HG03103 (cell line): Measurements from ENCODE around the gene SIPA1L3.

ENCODE experiments used
- ATAC-seq: cut with Tn5 transposase; IDR thresholded peaks from one replicate; pipeline ENCODE4 v1.9.1; 2021; ENCODE audit warnings: low read depth; ENCODE audit not compliant: unreplicated experiment

SIPA1L3 gene

DNA sequence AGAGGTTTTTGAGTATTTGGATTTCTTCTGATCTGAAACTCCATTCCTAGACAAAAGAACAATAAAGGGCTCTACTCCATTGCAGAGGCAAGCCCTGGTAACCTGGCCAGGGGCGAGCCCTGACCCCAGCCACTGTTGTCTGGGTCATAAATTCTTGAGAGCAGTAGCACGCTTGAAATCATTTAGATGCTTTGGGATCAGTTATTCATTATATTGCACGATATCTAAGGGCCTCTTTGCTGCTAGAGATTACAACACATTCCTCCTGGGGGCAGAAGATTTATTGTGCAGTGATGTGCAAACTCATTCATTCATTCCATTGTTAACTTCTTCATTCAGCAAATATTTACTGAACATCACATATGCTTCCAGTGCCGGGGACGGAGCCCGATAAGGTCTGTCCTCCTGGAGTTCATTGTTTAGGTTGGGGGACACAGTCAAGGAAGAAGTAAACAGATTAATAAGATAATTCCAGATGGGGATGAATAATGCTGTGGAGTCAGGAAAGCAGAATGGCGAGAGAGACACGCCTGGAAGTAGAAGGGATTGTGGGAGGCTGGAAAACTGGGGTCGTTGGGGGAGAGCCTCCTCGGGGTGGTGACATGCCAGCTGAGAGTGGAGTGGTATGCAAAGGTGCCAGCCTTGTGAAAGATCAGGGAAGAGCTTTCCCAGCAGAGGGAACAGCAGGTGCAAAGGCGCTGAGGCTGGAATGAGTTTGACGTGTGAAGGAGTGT is 34.9 kb downstream of the SIPA1L3 start:
- no peak for ATAC-seq

DNA sequence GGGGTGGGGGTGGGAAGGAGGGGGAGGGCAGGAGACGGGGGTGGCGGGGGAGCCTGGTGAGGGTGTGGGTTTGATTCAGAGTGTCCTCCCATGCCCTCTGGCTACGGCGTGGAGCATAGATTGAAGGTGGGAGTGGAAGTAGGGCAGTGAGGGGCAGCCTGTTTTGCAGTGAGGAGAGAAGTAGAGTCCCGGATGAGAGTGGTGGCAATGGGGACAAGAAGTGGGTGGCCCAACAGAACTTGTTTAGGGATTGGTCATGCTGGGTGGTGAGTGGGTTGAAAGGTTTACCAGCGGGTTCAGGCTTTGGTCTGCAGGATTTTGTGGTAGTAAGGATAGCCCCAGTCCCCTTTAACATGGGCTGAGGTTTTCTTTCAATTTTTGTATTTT is 35.5 kb downstream of the SIPA1L3 start:
- no peak for ATAC-seq

DNA sequence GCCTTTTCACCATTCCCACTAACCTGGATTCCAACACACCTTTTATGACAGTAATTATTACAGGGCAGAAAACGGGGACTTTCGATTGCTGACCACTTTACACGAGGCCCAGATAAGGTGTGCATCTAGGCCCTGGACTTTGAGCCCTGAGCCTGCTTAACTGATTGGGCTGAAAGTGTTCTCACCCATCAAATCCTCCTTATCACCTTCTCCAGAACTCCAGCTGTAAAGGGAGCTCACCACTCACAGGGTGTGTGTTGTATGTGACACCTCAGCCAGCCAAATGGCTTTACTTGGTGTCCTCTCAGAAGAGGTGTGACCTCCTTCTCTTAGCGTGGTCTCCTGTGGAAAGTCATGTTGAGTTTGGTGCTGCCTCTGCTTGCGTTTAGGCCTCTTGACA is 36.5 kb downstream of the SIPA1L3 start:
- no peak for ATAC-seq

DNA sequence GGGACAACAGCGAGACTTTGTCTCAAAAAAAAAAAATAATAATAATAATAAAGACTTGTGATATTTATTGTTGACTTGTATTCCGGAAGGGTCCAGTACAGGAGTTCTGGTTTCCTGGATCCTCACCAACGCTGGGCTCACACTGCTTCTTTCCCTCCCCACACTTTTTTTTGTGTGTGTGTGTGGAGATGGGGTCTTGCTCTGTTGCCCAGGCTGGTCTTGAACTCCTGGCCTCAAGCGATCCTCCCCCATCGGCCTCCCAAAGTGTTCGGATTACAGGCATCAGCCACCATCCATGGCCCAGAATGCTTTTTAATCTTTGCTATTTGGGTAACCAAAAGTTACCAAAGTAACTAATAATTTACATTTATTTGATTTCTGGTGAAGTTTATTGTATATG is 39.1 kb downstream of the SIPA1L3 start:
- ATAC-seq: no peak

DNA sequence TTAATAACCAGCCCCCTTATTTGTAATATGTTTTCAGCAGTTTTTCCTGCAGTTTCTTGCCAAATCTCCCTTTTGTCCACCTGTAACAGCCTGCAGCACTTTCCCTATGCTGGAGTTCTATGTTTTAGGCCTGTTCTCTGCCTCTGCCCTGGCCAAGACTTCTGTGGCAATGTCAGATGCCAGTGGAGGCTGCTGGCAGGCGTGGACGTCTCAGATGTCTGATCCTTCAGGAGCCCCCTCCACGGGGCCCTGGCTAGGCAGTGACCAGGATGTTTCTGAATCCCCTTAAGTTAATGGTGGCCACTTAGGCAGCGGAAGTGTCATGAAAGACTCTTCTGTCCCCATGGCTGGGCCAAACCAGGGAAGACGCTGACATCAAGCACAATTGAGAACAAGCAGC is 40.8 kb downstream of the SIPA1L3 start:
- no peak for ATAC-seq

DNA sequence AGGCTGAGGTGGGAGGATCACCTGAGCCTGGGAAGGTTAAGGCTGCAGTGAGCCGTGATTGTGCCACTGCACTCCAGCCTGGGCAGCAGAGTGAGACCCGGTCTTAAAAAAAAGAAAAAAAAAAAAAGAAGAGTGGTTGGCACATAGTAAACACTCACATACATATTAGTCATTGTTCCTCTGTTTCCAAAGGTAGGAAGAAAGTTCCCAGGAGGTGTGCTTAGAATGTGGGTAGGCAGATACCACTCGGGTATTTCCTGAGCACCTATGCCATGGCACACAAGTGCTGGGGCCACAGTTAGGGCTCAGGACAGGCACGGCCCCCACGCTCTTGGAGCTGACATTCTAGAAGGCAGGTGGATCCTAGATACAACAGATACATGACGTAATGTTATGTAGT is 41.4 kb downstream of the SIPA1L3 start:
- no peak for ATAC-seq

DNA sequence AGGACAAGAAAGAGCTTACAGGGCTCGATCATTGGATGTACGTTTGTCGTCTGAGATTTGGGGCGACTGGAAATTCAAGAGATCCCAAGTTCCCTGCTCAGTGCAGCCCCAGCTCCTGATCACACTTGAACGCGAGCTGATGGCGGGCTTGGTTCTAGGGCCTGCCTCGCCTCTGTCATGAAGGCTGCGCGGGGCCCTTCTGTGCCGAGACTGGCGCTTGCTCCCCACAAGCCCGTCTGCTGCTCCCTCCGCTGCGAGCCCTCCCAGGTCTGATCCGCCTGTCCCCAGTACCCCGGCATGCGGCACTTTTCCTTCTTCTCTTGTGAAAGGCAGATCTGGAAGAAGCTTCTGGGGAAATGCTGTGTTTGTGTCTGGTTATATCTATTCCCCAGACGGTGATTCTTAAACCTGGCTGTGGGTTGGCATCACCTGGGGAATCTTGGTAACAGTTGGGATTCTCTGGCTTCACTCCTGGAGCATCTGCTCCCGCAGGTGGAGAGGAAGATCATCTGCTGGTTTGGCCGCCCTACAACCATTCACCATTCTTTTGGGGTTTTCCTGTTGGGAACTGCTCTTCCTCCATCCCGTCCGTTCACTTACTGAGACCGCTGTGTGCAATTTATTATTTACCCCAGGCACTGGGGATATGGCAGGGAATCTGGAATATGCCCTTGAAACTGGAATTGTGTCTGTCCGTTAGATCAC is 43.6 kb downstream of the SIPA1L3 start:
- no peak for ATAC-seq

DNA sequence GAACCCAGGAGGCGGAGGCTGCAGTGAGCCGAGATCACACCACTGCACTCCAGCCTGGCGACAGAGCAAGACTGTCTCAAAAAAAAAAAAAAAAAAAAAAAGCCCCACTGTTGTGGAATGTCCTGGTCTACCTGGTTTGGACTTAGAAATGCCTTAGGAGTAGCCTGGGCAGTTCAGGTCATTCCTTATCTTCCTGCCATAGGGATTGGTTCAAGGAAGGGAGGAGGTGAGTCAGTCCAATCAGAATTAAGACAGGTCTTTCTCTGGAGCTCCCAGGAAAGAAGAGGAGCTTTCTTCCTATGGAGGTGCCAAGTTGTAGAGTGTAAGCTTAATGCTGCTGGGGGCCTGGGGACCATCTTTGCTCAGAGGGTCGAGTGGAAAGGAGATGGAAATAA is 44.8 kb downstream of the SIPA1L3 start:
- ATAC-seq: no peak

DNA sequence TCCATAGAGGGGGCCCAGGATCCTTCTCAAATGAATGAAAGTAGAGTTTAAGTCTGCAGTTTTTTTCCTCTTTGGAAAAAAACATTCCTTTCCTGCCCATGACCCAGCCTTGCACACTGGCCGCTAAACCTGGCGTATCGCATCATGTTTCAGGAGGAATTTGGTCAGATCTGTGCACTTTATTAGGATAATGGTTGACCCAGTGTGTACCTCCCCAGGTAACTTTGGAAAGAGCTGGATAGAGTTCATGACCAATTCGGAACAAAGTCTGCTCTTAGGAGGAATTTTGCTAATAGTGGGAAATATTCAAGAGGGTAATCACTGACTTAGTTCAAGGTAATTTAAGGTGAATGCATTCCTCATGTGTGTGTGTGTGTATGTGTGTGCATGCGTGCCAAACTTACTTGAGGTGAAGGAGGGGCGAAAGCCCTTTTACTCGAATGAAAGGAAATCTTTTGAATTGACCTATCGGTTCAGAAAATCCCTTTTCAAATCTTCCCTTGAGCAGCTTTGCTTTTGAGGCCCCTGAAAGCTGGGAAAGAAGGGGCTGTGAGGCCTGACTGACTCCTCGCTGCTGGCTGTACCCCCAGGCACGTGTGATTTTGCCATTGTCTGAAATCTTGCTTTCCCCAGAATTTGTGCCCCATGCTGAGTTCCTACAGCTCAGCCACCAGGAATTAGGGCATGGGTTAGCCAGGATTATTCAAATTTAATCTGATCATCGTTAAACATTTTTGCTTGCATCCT is 46.3 kb downstream of the SIPA1L3 start:
- ATAC-seq: no peak

DNA sequence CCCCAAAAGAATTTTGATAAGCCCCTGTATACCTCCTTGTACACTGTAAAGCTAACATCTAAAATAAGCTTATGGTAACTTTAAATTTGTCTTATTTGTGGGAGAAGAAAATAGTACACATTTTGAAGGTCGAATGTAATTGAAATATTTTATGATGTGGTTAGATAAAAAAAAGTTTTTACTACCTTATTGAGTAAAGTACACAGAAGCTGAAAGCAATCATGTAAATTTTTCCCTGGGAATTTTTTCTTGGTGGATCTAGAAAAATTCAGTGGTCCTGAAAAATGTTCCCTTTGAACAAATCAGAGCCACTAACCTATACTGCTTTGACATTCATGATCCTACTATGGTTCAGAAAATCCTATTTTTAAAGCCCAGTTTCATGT is 46.9 kb downstream of the SIPA1L3 start:
- no peak for ATAC-seq

DNA sequence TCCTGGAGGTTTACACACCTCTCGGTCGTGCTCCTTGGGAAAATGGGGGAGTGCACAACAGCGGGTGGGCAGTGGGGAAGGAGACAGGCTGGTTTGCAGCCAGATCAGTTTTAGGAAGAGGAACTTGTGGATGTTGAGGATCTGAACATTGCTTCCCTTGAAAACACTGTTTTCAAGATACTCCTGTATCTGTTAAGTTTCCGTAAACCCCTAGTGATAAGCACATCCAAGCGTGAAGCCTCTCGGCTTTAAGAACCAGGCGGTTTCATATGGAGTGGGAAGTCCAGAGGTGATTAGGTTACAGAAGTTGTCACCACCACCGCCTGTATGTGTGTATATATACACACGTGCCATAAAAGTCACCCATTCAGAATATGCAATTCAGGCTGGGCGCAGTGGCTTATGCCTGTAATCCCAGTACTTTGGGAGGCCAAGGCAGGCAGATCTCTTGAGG is 47.4 kb downstream of the SIPA1L3 start:
- no peak for ATAC-seq

DNA sequence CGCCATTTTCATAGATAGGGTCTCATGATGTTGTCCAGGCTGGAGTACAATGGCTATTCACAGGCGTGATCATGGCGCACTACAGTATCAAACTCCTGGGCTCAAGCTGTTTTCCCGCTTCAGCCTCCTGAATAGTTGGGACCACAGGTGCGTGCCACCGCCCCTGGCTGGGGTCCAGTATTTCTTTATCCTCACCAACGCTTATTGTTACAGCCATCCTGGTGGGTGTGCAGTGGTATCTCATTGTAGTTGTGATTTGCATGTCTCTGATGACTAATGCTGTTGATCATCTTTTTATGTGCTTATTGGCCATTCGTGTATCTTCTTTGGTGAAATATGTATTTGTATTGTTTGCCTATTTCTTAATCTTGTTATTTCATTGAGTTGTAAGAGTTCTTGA is 49.0 kb downstream of the SIPA1L3 start:
- no peak for ATAC-seq

DNA sequence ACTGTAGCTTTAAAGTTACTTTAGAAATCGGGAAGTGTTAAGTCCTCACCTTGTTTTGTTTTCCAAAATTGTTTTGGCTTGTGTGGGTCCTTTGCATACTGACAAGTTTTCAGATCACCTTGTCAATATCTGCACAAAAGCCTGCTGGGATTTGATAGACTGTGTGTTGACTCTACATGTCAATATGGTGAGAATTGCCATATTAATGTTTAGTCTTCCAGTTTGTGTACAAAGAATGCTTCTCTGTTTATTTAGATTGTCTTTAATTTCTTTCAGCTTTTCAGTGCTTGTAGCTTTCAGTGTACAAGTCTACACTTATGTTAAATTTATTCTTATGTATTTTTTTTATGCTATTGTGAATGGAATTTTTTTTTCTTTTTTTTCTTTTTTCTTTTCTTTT is 50.2 kb downstream of the SIPA1L3 start:
- ATAC-seq: no peak

DNA sequence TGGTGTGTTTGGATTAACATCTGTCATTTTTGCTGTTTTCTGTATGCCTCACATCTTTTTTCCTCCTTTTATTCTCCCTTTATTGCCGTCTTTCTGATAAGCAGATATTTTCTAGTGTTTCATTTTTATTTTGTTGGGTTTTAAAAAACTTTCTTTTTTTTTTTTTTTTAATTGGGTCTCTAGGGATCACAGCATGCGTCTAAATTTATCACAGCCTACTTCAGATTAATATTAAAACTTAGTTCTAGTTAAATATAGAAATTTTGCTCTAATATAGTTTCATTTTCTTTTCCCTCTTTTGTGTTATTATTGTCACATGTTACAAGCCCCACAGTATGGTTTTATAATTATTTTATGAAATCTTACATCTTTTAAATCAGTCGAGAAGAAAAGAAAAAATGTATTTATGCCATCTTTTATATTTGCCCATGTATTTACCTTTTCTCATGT is 52.7 kb downstream of the SIPA1L3 start:
- ATAC-seq: no peak

DNA sequence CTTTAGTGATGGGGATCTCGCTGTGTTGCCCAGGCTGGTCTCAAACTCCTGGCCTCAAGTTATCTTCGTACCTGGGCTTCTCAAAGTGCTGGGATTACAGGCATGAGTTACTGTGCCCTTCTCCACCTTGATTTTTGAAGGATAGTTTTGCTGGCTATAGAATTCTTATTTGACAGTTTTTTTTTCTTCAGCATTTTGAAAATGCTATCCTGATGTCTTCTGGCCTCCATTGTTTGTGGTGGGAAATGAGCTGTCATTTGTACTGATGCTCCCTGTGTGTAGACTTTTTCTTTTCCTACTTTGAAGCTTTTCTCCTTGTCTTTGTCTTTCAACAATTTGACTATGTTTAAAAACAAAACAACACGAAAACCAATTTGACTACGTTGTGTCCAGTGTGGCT is 54.2 kb downstream of the SIPA1L3 start:
- no peak for ATAC-seq

DNA sequence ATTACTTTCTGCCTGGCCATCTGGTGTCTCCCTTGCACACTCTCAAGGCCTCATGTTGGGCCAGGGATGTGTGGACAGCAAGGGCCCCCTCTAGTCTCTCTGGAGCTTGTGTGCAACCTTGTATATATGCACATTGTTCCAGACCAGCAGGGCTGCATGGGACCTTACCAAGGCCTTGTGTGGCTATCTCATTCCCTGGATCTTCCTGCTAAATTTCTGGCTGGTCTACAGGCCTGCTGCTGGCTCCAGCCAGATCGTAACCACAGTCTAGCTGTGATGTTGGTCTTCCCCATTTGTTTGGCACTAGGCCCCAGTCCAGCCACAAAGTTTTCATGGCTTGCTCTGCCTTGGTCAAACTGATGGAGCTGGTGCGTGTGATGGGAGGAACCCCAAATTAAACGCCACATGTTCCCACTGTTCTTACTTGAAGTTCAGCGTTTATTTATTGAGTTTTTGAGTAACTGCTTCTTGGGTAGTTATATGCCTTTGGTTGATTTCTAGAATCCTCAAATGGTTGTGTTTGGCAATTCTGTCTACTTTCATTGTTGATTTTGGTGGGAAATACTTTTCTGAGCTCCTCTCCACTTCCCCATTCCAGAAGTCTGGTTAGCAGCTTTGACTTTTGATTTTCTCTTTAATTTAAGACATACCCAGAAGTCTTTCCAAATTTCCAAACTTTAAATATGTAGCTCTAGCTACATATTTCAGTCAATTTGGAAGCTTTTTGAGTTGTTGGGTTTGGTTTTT is 56.4 kb downstream of the SIPA1L3 start:
- ATAC-seq: no peak

DNA sequence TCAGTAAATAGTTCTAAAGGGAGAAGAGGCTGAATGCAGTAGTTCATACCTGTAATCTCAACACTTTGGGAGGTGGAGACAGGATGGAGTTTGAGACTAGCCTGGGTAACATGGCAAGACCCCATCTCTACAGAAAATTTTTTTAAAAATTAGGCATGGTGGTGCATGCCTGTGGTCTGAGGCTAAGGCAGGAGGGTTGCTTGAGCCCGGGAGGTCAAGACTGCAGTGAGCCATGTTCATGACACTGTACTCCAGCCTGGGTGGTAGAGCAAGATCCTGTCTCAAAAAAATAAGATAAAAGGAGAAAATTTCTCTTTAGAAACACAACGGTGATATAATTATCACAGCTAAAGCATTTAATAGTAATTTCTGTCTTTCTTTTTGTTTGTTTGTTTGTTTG is 57.1 kb downstream of the SIPA1L3 start:
- ATAC-seq: no peak

DNA sequence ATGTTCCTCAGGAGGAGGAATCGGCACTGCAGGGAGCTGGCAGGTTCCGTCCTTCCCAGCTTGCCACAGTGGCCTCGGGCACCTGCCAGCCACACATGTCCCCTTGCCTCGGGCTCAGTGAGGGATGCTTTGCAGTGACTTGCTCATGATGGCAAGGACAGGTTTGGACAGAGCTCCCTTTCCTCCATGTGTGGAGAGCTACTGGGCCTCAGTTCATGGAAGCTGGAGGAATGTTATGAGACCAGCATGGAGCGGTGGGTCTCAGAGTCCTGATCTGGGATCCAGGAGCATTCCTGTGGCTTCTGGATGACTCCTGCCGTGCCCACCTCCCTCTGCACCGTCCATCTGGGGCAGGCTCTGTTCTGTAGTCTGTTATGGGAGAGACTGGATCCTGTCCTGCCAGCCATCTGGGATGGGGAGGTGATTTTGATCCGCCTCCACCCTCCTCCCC is 59.2 kb downstream of the SIPA1L3 start:
- ATAC-seq: no peak

DNA sequence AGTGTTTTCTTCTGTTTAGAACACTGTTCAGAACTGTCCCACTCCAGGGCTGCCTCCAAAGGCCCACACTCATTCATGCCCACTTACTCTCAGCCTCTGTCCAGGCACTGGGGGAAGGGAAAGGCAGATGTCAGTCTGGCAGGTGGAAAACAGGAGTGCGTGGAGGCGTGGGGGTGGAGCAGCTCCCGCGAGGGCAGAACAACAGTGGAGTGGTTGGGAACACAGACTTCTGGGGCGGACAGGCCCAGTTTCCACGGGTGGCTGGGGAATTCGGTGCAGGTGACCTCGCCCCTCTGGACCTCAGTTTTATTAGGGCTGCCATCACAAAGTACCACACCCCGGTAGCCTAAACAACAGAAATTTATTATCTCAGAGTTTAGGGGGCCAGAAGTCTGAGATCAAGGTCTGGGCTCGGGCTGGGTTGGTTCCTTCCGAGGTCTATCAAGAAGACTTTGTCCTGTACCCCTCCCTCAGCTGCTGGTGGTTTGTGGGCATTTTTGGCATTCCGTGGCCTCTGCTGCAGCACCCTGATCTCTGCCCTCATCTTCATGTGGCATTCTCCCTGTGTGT is 59.7 kb downstream of the SIPA1L3 start:
- ATAC-seq: no peak

DNA sequence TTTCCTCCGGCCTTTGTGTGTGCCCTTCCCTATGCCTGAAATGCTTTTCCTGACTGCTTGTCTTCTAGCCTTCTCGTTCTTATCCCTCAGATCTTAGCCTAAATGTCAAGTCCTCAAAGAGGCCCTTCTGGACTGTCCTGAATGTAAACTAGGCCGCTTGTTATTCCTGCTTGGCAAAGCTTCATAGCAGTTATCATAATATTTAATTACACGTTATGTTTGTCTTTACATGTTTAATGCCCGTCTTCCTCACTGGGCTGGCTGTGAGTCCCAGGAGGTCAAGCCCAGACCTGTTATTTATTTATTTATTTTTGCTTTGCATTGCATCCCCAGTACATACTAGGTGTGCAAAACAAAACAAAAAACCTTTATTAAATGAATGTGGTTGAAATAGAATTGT is 62.7 kb downstream of the SIPA1L3 start:
- ATAC-seq: no peak
